ENCODE results near the gene NBL1.

The NBL1 gene

GRCh38 chr1:19602486-19602885, 41.6 kb upstream of the NBL1 start:
- in situ Hi-C loops (cut with MboI; ENCODE audit: low pct_unique_long_range_greater_than_20kb, low sequenced_read_pairs, unreplicated experiment) = no loop called here
- TF ChIP-seq, protein P1, sequence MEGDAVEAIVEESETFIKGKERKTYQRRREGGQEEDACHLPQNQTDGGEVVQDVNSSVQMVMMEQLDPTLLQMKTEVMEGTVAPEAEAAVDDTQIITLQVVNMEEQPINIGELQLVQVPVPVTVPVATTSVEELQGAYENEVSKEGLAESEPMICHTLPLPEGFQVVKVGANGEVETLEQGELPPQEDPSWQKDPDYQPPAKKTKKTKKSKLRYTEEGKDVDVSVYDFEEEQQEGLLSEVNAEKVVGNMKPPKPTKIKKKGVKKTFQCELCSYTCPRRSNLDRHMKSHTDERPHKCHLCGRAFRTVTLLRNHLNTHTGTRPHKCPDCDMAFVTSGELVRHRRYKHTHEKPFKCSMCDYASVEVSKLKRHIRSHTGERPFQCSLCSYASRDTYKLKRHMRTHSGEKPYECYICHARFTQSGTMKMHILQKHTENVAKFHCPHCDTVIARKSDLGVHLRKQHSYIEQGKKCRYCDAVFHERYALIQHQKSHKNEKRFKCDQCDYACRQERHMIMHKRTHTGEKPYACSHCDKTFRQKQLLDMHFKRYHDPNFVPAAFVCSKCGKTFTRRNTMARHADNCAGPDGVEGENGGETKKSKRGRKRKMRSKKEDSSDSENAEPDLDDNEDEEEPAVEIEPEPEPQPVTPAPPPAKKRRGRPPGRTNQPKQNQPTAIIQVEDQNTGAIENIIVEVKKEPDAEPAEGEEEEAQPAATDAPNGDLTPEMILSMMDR (IDR thresholded peaks at IDR 0.05; ENCODE audit: extremely low read depth, insufficient read depth, missing control alignments) = no peak
- DNase-seq (ENCODE audit: low spot score) = no peak

GRCh38 chr1:19605967-19606366, 38.1 kb upstream of the NBL1 start:
- in situ Hi-C loops (cut with MboI; ENCODE audit: low pct_unique_long_range_greater_than_20kb, low sequenced_read_pairs, unreplicated experiment) = no loop called here
- no peak for DNase-seq (ENCODE audit: low spot score)
- TF ChIP-seq, protein P1 (IDR thresholded peaks at IDR 0.05; ENCODE audit: extremely low read depth, insufficient read depth, missing control alignments) = no peak

- in situ Hi-C loops (cut with MboI; ENCODE audit: low pct_unique_long_range_greater_than_20kb, low sequenced_read_pairs, unreplicated experiment) = no loop called here
- DNase-seq (ENCODE audit: low spot score) = no peak
- TF ChIP-seq, protein P1 (IDR thresholded peaks at IDR 0.05; ENCODE audit: extremely low read depth, insufficient read depth, missing control alignments) = no peak
Measured at GRCh38 chr1:19606817-19607642, 37.1 kb upstream of the NBL1 start.

DNA sequence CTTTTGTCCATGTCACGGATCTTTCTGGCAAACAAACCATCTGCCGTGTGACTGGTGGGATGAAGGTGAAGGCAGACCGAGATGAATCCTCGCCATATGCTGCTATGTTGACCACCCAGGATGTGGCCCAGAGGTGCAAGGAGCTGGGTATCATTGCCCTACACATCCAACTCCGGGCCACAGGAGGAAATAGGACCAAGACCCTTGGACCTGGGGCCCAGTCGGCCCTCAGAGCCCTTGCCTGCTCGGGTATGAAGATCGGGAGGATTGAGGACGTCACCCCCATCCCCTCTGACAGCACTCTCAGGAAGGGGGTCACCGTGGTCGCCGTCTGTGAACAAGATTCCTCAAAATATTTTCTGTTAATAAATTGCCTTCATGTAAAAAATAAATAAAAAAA, 35.9 kb upstream of the NBL1 start:
- no peak for DNase-seq (ENCODE audit: low spot score)
- TF ChIP-seq, protein P1 (IDR thresholded peaks at IDR 0.05; ENCODE audit: extremely low read depth, insufficient read depth, missing control alignments) = no peak
- in situ Hi-C loops (cut with MboI; ENCODE audit: low pct_unique_long_range_greater_than_20kb, low sequenced_read_pairs, unreplicated experiment) = no loop called here

DNA sequence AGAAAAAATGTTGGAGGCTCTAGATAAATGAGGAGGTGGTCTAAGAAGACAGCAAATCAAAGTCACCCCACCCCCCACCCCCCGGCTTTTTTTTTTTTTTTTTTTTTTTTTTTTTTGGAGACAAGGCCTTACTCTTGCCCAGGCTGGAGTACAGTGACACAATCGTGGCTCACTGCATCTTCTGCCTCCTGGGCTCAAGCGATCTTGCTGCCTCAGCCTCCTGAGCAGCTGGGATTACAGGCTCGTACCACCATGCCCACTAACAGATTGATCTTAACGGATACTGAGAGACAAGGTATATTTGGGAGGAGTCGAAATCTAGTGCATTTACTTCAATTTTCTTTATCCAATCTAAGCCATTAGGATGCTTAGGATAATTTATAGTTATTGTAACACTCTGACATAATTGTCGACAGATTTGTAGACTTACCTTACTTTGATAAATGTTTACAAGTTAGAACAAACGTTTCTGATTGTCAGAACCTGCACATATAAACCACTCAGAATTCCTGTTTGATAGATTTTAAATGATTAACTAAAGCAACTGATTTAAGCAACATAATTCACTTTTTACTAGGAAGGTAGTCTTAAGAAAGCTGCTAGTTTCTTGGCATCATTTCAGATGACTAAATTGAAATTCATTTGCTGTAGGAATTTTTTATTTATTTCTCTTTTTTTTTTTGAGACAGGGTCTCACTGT, 33.7 kb upstream of the NBL1 start:
- DNase-seq (ENCODE audit: low spot score) = no peak
- TF ChIP-seq, protein P1 (IDR thresholded peaks at IDR 0.05; ENCODE audit: extremely low read depth, insufficient read depth, missing control alignments) = no peak
- in situ Hi-C loops (cut with MboI; ENCODE audit: low pct_unique_long_range_greater_than_20kb, low sequenced_read_pairs, unreplicated experiment) = no loop called here

DNA sequence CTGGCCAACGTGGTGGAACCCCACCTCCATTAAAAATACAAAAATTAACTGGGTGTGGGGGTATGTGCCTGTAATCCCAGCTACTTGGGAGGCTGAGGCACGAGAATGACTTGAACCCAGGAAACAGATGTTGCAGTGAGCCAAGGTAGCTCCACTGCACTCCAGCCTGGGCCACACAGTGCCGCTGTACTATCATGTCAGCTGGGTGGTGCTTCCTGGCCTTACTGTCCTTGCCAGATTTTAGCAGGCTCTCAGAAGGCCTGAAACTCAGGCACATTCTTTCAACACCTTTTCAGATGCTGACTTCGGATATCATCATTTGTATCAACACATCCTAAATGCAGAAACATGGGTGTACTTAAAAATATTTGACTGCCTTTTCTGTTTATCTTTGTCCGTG, 31.6 kb upstream of the NBL1 start:
- in situ Hi-C loops (cut with MboI; ENCODE audit: low pct_unique_long_range_greater_than_20kb, low sequenced_read_pairs, unreplicated experiment) = no loop called here
- TF ChIP-seq, protein P1 (IDR thresholded peaks at IDR 0.05; ENCODE audit: extremely low read depth, insufficient read depth, missing control alignments) = no peak
- no peak for DNase-seq (ENCODE audit: low spot score)
